Activated CD8-positive, alpha-beta memory T cell treated with anti-CD3 and anti-CD28 coated beads, Interleukin-2, amount 50 U/mL, for 1 hour (primary cell): Measurements from ENCODE around the gene INS.

Experiments
- DNase-seq: peaks from one replicate; pipeline ENCODE4 v3.0.0-alpha.2; 2020; ENCODE audit errors: extremely low read depth

Gene INS

DNA sequence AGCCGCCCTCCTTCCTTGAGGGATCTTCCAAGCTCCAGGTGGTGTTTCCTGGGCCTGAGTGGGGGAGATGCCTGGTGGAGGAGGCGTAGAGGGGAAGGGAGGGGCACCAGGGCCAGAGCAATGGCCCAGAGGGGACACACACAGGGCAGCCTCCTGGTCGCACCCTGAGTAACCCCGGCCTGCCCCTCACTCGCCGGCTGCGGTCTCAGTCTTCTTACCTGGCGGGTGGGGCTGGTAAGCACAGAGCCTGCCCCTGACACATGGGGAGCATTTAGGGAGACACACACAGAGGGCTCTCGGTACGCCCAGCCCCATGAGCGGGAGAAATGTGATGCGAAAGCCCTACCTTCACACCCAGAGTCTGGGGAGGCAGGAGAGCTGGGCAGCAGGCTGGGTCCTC, 45.7 kb downstream of the INS start:
- DNase-seq, result no peak

DNA sequence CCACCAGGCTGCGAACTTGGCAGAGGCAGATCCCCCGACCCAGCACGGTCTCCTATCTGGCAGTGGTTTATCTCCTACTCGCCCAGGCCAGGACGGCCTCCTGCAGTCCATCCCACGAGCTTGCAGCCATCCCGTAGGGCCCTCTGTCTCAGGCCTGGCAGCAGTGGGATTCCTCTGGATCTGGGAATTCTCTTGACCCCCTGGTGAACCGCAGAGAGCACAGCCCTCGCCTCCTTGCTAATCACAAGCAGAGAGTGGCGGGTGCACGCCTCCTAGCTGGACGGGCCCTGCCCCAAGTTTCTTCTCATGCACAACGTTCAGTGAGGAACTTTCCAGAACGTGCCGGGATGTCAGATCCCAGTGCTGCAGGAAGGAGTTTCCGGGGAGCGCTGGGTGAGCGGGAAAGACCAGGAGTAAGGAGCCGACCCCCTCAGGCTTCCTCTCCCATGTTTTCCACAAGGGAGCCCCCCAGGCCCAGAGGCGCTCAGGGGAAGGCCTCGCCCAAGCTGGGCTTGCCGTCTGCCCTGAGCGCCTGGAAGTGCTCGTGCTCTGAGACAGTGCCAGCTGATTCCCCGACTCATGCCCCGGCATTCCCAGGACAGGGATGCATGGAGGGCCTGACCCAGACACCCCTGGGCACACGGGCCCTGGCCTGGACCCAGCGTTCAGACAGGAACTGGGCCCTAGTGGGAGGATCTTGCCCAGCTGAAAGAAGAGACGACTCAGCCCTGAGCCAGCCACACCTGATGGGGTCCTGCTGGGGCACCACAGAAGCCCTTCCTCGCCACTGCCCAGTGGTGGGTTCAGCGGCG, 46.4 kb downstream of the INS start:
- no peak for DNase-seq

DNA sequence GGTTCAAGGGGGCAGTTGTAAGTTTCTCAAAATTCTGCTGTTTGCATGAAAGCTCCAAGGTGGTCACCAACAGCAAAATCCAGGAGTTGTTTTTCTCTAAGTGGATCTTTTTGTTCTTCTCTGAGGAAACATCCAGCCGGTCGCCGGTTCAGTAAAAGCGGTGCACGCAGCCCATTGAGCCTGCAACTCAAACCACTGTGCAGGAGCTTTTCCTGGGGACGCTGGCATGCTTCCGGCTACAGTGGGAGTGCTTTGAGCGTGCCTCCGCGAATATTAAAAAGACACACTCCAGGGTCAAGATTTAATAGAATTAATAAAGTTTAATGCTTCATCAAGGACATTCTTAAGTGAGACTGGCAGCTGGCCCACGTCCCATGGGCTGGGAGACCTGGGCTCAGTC, 47.2 kb downstream of the INS start:
- DNase-seq, result no peak

DNA sequence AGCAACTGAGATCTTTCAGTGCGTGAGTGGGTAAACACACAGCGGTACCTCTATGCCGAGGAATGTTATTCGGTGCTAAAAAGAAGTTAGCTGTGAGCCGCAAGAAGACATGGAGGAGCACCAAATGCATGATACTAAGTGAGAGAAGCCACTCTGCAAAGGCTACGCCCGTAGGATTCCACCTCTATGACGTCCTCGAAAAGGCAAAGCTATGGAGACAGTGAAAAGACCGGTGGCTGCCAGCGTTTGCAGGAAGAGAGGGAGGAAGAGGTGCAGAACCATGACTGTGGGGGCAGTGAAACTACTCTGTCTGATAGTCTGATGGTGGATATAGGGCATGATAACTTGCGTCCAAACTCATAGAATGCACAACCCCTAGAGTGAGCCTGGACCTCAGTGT, 50.5 kb downstream of the INS start:
- DNase-seq, result no peak
